Stimulated activated naive CD4-positive, alpha-beta T cell (primary cell): Measurements from ENCODE around the gene MAVS.

Experiments used
- DNase-seq, 6 experiments: peaks; one replicate each; lab custom pipeline; 2025; lab: John Stamatoyannopoulos, UW

Gene MAVS

GRCh38 chr20:3910853-3911252, 64.2 kb downstream of the MAVS start:
- no peak for DNase-seq

- DNase-seq: no peak
Measured at GRCh38 chr20:3911956-3912355, 65.3 kb downstream of the MAVS start.

GRCh38 chr20:3914446-3914845, 67.8 kb downstream of the MAVS start:
- DNase-seq: no peak

DNA sequence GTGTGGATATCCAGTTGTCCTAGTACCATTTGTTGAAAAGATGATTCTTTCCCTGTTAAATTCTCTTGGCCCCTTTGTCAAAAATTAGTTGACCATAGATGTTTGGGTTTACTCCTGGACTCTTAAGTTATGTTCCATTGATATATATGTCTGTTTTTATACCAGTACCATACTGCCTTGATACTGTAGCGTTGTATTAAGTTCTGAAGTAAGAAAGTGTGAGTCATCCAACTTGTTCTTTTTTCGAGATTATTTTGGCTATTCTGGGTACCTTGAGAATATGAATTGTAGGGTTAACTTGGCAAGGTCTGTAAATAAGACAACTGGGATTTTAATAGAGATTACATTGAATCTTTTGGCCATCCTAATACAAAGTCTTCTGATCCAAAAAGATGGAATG, 69.1 kb downstream of the MAVS start:
- no peak for DNase-seq

GRCh38 chr20:3916364-3916763, 69.7 kb downstream of the MAVS start:
- no peak for DNase-seq

- no peak for DNase-seq
Measured at GRCh38 chr20:3919352-3919751, 72.7 kb downstream of the MAVS start.

DNA sequence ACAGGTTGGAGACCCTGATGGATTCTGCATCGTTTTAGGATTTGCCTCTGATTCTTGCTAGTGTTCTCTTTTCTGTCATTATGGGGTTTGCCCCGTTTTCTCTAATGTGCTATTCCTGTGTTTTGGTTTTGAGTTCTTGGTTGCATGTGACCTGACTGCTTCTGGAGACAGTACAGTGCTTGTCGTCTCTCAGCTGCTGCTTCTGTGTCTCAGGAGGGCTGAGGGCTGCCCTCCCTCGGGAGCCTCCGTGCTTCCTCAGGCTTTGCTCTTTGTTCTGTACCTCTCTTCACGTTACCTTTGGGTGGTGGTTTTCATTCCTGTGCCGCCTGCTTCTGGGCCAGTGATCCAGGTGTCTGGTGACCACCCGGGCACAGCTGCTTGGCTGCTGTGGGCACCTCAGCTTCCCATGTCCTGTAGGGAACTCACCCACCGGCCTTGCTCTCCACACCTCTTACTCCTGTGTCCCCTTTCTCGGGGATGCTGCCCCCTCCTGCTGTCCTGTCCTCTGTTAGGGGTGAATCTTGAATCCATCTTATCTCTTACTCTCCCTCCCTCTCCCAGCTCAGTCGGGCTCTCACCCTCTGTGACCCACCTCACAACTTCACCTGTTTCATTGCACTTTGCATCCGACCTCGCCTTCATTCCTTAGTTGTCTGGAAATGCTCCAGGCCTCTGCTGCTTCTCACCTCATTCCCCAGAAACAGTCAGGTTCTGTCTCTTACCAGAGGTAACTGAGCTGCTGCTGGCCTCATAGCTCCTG, 75.8 kb downstream of the MAVS start:
- no peak for DNase-seq

DNA sequence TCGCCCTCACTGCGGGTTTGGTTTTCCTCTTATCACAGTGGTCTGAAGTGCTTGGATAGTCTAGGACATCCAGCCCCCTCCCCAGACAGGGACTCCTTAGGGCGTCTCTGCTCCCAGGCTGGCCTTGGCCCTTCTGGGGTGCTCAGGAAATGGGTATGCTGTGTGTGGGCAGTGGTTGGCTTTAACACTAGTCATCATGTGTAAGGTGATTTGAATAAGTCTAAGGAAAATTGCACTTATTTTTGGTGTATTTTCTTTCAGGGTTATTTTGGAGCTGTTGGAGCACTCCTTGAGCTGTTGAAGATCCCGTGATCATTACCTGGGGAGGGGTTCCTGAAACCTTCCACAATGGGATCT, 76.3 kb downstream of the MAVS start:
- DNase-seq: no peak

DNA sequence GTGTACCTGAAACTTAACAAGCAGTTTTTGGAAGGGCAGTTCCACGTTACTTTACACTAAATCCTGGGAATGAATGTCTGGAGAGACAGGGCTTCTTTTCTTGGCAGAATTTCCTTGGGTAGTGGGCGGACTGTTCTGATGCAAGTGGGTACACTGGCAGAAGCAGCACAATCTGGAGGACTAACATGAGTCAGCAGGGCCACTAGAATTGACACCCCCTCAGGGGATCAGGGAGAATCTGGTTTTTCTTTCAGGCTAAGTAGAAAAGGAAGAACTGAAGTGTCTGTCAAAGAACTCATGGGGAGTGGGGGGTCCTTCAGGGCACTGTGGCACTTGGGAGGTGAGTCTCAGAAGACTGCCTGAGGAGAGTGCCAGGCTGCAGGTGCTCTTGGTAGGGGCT, 77.2 kb downstream of the MAVS start:
- no peak for DNase-seq

DNA sequence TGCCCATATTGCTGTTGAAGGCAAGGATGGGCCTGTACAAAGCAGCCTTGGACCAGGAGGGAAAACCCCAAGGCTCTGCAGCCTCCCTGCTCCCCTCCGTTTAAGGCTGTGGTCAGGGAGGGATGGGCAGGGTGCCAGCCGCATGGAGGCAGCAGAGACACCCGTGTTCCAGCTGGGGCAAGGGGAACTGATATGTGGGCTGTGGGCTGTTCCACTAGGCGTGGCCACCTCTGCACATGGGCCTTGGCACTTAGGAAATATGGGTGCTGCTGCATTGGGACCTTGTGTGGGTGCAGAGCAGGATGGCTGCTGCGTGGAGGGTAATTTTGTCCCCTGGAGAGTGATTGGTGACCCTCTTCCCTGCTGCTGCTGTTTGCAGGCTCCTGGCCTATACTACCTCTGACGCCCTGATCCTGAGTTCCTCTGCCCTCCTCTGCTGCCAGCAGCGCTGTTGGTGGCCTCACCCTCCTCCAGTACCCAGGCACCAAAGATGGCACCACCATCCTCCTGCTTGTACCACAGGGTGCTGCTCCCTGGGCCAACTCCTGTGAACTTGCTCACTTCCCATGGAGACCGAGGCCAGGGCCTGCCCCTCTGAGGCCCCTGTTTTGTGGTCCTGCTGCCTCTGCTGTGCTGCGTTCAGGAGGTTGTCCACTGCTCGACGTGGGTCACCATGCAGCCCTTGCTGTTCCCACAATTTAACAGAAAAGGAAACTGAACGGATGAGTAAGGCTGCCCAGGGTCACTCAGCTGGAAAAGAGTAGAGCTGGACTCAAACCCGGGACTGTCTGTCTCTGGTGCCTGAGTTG, 77.9 kb downstream of the MAVS start:
- no peak for DNase-seq

- DNase-seq: peak in 1 of 6 experiments; percentile 1
Measured at GRCh38 chr20:3925113-3925695, 78.6 kb downstream of the MAVS start.
